Liver (tissue), 9 donors: Measurements from ENCODE around the gene UBL4A. TPM values are rescaled to one million over a fixed set of nuclear protein-coding genes. Genes with fewer than 3 reads are reported as not detected.

Source experiments
- DNase-seq: peaks from one replicate; pipeline ENCODE4 v3.0.0-alpha.2; 2017; ENCODE audit warnings: low spot score
- H3K27ac ChIP-seq, 2 donors: one replicate each; pipeline ENCODE4 v1.7.0; 2013; ENCODE audit warnings: inconsistent platforms in 2 of 2, low read length in 2 of 2, control low read depth in 1 of 2, low read depth in 1 of 2, mild to moderate bottlenecking in 1 of 2
- H3K27me3 ChIP-seq, 4 donors: one replicate each; pipeline versions ENCODE4 v1.6.1 to v1.7.0; 2013; ENCODE audit warnings: low read length in 3 of 4, inconsistent platforms in 1 of 4, mild to moderate bottlenecking in 1 of 4, moderate library complexity in 1 of 4; ENCODE audit not compliant: control insufficient read depth in 4 of 4, insufficient read depth in 4 of 4
- H3K36me3 ChIP-seq, 4 donors: one replicate each; pipeline versions ENCODE4 v1.6.1 to v1.7.0; 2013; ENCODE audit warnings: low read length in 3 of 4, mild to moderate bottlenecking in 3 of 4, low read depth in 1 of 4, moderate library complexity in 1 of 4; ENCODE audit not compliant: control insufficient read depth in 4 of 4, insufficient read depth in 3 of 4
- H3K4me1 ChIP-seq, 4 donors: one replicate each; pipeline versions ENCODE4 v1.6.1 to v1.7.0; 2013; ENCODE audit warnings: low read length in 3 of 4, mild to moderate bottlenecking in 3 of 4, moderate library complexity in 1 of 4; ENCODE audit not compliant: control insufficient read depth in 4 of 4, insufficient read depth in 4 of 4
- H3K4me3 ChIP-seq, 3 donors: one replicate each; pipeline versions ENCODE4 v1.6.1 to v1.7.0; 2013; ENCODE audit warnings: low read length in 3 of 3, control low read depth in 1 of 3, low read depth in 1 of 3, mild to moderate bottlenecking in 1 of 3
- H3K9ac ChIP-seq, 2 donors: one replicate each; pipeline ENCODE4 v1.7.0; 2013; ENCODE audit warnings: low read length in 2 of 2, mild to moderate bottlenecking in 2 of 2, moderate library complexity in 2 of 2, control low read depth in 1 of 2, low read depth in 1 of 2
- H3K9me3 ChIP-seq, 4 donors: one replicate each; pipeline versions ENCODE4 v1.6.1 to v1.7.0; 2013; ENCODE audit warnings: low read length in 3 of 4; ENCODE audit not compliant: control insufficient read depth in 4 of 4
- EGR1 ChIP-seq, 2 donors: IDR thresholded peaks; 2 replicates each; pipeline ENCODE4 v1.6.1; 2016 to 2018; ENCODE audit warnings: antibody characterized with exemption in 2 of 2, low read depth in 2 of 2
- FOXA1 ChIP-seq: IDR thresholded peaks from 2 replicates; pipeline ENCODE4 v1.6.1; 2016; ENCODE audit warnings: antibody characterized with exemption
- FOXA2 ChIP-seq: IDR thresholded peaks from 2 replicates; pipeline ENCODE4 v1.6.1; 2016; ENCODE audit warnings: antibody characterized with exemption
- GABPA ChIP-seq, 2 donors: IDR thresholded peaks in 1 of 2; conservative IDR thresholded peaks in 1 of 2; 2 replicates each; pipeline ENCODE4 v1.6.1; 2016; ENCODE audit warnings: antibody characterized with exemption in 2 of 2, mild to moderate bottlenecking in 1 of 2, moderate library complexity in 1 of 2
- HNF4A ChIP-seq, 2 donors: conservative IDR thresholded peaks; 2 replicates each; pipeline ENCODE4 v1.6.1; 2016; ENCODE audit warnings: antibody characterized with exemption in 2 of 2, mild to moderate bottlenecking in 2 of 2
- JUND ChIP-seq, 2 donors: IDR thresholded peaks; 2 replicates each; pipeline ENCODE4 v1.6.1; 2016; ENCODE audit warnings: antibody characterized with exemption in 2 of 2
- NR2F2 ChIP-seq: IDR thresholded peaks from 2 replicates; pipeline ENCODE4 v1.6.1; 2016; ENCODE audit warnings: antibody characterized with exemption
- RAD21 ChIP-seq, 2 donors: IDR thresholded peaks; 2 replicates each; pipeline ENCODE4 v1.6.1; 2016; ENCODE audit warnings: antibody characterized with exemption in 2 of 2, mild to moderate bottlenecking in 2 of 2
- RXRA ChIP-seq, 2 donors: IDR thresholded peaks; 2 replicates each; pipeline ENCODE4 v1.6.1; 2017 to 2018; ENCODE audit warnings: antibody characterized with exemption in 2 of 2, mild to moderate bottlenecking in 1 of 2
- SP1 ChIP-seq: IDR thresholded peaks from 2 replicates; pipeline ENCODE4 v1.6.1; 2018; ENCODE audit warnings: antibody characterized with exemption, mild to moderate bottlenecking
- TAF1 ChIP-seq: conservative IDR thresholded peaks from 2 replicates; pipeline ENCODE4 v1.6.1; 2016; ENCODE audit warnings: antibody characterized with exemption, mild to moderate bottlenecking
- YY1 ChIP-seq: IDR thresholded peaks from 2 replicates; pipeline ENCODE4 v1.6.1; 2016; ENCODE audit warnings: antibody characterized with exemption, mild to moderate bottlenecking
- ZBTB33 ChIP-seq: IDR thresholded peaks from 2 replicates; pipeline ENCODE4 v1.6.1; 2016; ENCODE audit warnings: antibody characterized with exemption
- WGBS: extraction: QIAGEN DNeasy Blood & Tissue Kit; methylation state at CpG from one replicate; pipeline ENCODE4 v1.1.7; 2013; 5-methylcytosine and 5-hydroxymethylcytosine counted together
- polyA plus RNA-seq, 2 donors: library from polyadenylated mRNA; stranded (reverse) in 1 of 2; unstranded in 1 of 2; fragments of 200-250 nt in 1 of 2; fragments of >200 nt in 1 of 2; fragmentation: Nextera tagmentation in 1 of 2; extraction: Ambion mirVana in 1 of 2; gene quantifications; one replicate each; pipeline versions ENCODE4 v1.2.1 to v1.2.3, GENCODE V29; 2013 to 2015
- total RNA-seq, 2 donors: library from RNA; depleted of rRNA; stranded (reverse); fragments of >200 nt; gene quantifications; one replicate each; pipeline ENCODE4 v1.2.3, GENCODE V29; 2014
- TF ChIP-seq, protein P1 (sequence below): fragments of 150-350 bp; IDR thresholded peaks from 2 replicates; pipeline ENCODE4 v1.5.1; 2017; ENCODE audit warnings: improper control_type of control experiment, low read depth, low read length; ENCODE audit not compliant: missing input control
- TF ChIP-seq, protein P2 (sequence below): IDR thresholded peaks from 2 replicates; pipeline ENCODE4 v1.6.1; 2016; ENCODE audit warnings: antibody characterized with exemption
- TF ChIP-seq, protein P3 (sequence below): IDR thresholded peaks from 2 replicates; pipeline ENCODE4 v1.6.1; 2016; ENCODE audit warnings: antibody characterized with exemption, mild to moderate bottlenecking
- TF ChIP-seq, protein P4 (sequence below): IDR thresholded peaks from 2 replicates; pipeline ENCODE4 v1.6.1; 2016; ENCODE audit warnings: antibody characterized with exemption
- donor health status: healthy.
- donor health status: healthy.
- donor health status: healthy.
- donor health status: healthy.
- donor health status: healthy.

The UBL4A gene
- total and polyA plus RNA-seq, 4 donors, result 13.9 to 22.2 (median 20.8) TPM

- TF ChIP-seq FOXA1 (no peak), RXRA (IDR thresholded peaks at IDR 0.05) (no peak), JUND (IDR thresholded peaks at IDR 0.05) (no peak), FOXA2 (no peak), ZBTB33 (no peak), NR2F2 (no peak), GABPA (IDR thresholded peaks at IDR 0.05 in 1 of 2, conservative IDR thresholded peaks at IDR 0.05 in 1 of 2) (no peak), RAD21 (IDR thresholded peaks at IDR 0.05) (no peak), YY1 (no peak), SP1 (no peak), EGR1 (IDR thresholded peaks at IDR 0.05; ENCODE audit: low read depth in 2 of 2) (no peak)
- TF ChIP-seq, protein P1, sequence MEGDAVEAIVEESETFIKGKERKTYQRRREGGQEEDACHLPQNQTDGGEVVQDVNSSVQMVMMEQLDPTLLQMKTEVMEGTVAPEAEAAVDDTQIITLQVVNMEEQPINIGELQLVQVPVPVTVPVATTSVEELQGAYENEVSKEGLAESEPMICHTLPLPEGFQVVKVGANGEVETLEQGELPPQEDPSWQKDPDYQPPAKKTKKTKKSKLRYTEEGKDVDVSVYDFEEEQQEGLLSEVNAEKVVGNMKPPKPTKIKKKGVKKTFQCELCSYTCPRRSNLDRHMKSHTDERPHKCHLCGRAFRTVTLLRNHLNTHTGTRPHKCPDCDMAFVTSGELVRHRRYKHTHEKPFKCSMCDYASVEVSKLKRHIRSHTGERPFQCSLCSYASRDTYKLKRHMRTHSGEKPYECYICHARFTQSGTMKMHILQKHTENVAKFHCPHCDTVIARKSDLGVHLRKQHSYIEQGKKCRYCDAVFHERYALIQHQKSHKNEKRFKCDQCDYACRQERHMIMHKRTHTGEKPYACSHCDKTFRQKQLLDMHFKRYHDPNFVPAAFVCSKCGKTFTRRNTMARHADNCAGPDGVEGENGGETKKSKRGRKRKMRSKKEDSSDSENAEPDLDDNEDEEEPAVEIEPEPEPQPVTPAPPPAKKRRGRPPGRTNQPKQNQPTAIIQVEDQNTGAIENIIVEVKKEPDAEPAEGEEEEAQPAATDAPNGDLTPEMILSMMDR, result no peak
- TF ChIP-seq, protein P2, sequence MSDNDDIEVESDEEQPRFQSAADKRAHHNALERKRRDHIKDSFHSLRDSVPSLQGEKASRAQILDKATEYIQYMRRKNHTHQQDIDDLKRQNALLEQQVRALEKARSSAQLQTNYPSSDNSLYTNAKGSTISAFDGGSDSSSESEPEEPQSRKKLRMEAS, result no peak
- Histone ChIP-seq H3K9ac (no peak overlapping the region), H3K27me3 (no peaks in the 10 kb centered on the region), H3K4me3 (no peak overlapping the region), H3K4me1 (peaks cover 3 to 12% (median 5%) of the 10 kb centered on the region in 4 donors), H3K36me3 (peaks cover 4 to 26% (median 5%) of the 10 kb centered on the region in 4 donors), H3K9me3 (peaks cover 0 to 3% (median 0%) of the 10 kb centered on the region in 4 donors), H3K27ac (no peak overlapping the region)
- no peak for DNase-seq
- over 99% methylated on average over 5 of the region's 5 CpGs for WGBS
These were observed 23.0 kb upstream of the UBL4A start for GRCh38 chrX:154509455-154509854.

GRCh38 chrX:154508384-154508745 is 21.9 kb upstream of the UBL4A start:
- Histone ChIP-seq H3K4me1 (peaks cover 0 to 7% (median 2%) of the 10 kb centered on the region in 4 donors), H3K27me3 (no peaks in the 10 kb centered on the region), H3K36me3 (peaks cover 4 to 26% (median 5%) of the 10 kb centered on the region in 4 donors), H3K9ac (no peak overlapping the region), H3K4me3 (no peak overlapping the region), H3K9me3 (peaks cover 0 to 3% (median 0%) of the 10 kb centered on the region in 4 donors), H3K27ac (no peak overlapping the region)
- DNase-seq, result no peak
- WGBS, result 93% methylated on average over 13 of the region's 13 CpGs
- TF ChIP-seq RXRA (IDR thresholded peaks at IDR 0.05) (no peak), ZBTB33 (no peak), HNF4A (conservative IDR thresholded peaks at IDR 0.05) (no peak), SP1 (no peak), RAD21 (IDR thresholded peaks at IDR 0.05) (no peak), TAF1 (no peak), GABPA (IDR thresholded peaks at IDR 0.05 in 1 of 2, conservative IDR thresholded peaks at IDR 0.05 in 1 of 2) (no peak), JUND (IDR thresholded peaks at IDR 0.05) (no peak), EGR1 (IDR thresholded peaks at IDR 0.05; ENCODE audit: low read depth in 2 of 2) (no peak), FOXA2 (no peak), NR2F2 (no peak)
- TF ChIP-seq, protein P2, result no peak
- TF ChIP-seq, protein P1, result no peak
- TF ChIP-seq, protein P3, sequence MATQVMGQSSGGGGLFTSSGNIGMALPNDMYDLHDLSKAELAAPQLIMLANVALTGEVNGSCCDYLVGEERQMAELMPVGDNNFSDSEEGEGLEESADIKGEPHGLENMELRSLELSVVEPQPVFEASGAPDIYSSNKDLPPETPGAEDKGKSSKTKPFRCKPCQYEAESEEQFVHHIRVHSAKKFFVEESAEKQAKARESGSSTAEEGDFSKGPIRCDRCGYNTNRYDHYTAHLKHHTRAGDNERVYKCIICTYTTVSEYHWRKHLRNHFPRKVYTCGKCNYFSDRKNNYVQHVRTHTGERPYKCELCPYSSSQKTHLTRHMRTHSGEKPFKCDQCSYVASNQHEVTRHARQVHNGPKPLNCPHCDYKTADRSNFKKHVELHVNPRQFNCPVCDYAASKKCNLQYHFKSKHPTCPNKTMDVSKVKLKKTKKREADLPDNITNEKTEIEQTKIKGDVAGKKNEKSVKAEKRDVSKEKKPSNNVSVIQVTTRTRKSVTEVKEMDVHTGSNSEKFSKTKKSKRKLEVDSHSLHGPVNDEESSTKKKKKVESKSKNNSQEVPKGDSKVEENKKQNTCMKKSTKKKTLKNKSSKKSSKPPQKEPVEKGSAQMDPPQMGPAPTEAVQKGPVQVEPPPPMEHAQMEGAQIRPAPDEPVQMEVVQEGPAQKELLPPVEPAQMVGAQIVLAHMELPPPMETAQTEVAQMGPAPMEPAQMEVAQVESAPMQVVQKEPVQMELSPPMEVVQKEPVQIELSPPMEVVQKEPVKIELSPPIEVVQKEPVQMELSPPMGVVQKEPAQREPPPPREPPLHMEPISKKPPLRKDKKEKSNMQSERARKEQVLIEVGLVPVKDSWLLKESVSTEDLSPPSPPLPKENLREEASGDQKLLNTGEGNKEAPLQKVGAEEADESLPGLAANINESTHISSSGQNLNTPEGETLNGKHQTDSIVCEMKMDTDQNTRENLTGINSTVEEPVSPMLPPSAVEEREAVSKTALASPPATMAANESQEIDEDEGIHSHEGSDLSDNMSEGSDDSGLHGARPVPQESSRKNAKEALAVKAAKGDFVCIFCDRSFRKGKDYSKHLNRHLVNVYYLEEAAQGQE, result no peak
- TF ChIP-seq, protein P4, sequence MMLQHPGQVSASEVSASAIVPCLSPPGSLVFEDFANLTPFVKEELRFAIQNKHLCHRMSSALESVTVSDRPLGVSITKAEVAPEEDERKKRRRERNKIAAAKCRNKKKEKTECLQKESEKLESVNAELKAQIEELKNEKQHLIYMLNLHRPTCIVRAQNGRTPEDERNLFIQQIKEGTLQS, result no peak
